Type B pancreatic cell (in vitro differentiated cells): Measurements from ENCODE around the gene VEPH1. TPM values are rescaled to one million over a fixed set of nuclear protein-coding genes. Genes with fewer than 3 reads are reported as not detected.

Experiments
- DNase-seq: peaks from one replicate; pipeline ENCODE4 v3.0.0; 2021; ENCODE audit warnings: mixed read lengths; ENCODE audit not compliant: unreplicated experiment; ENCODE audit errors: extremely low spot score
- H3K27ac Mint-ChIP-seq: 2 replicates; pipeline ENCODE4 v1.8.0; 2021; ENCODE audit warnings: mild to moderate bottlenecking, mixed read lengths
- H3K27me3 Mint-ChIP-seq: 2 replicates; pipeline ENCODE4 v1.8.0; 2021; ENCODE audit warnings: mixed read lengths
- H3K36me3 Mint-ChIP-seq: 2 replicates; pipeline ENCODE4 v1.8.0; 2021; ENCODE audit warnings: mixed read lengths
- H3K4me1 Mint-ChIP-seq: one replicate; pipeline ENCODE4 v1.8.0; 2021; ENCODE audit warnings: mixed read lengths; ENCODE audit not compliant: unreplicated experiment
- H3K4me3 Mint-ChIP-seq: 2 replicates; pipeline ENCODE4 v1.8.0; 2021; ENCODE audit warnings: mild to moderate bottlenecking, mixed read lengths
- H3K9me3 Mint-ChIP-seq: 2 replicates; pipeline ENCODE4 v1.8.0; 2021; ENCODE audit warnings: mixed read lengths
- total RNA-seq: library from RNA; stranded (reverse); gene quantifications from 2 replicates; pipeline ENCODE4 v1.2.1, GENCODE V29; 2021; ENCODE audit warnings: low replicate concordance
- TF ChIP-seq, protein P1 (sequence below): fragments of 200-600 bp; sonication (generic); conservative IDR thresholded peaks from 2 replicates; pipeline ENCODE4 v1.5.0; 2021; ENCODE audit warnings: antibody characterized with exemption, mild to moderate bottlenecking

VEPH1 gene
- total RNA-seq, 1 donor from 2014 or later, result 5.9 TPM

DNA sequence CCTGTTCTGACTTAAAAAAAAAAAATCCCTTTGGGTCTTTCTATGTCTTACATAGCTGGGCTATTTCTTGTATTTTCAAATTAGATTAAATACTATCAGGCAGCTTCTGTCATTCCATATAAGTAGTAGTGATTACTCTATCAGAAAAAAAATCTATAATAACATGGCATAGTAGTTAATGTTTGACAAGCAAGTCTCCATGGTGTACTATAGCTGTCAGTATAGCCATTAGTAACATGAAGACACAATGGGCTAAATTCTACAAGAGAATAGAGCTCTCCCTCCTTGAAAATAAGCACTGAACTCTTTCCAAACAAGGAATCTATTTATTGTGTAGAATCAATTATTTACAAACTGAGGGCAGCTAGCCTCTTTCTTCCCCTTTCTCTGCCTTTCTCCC is 19.4 kb upstream of the VEPH1 start:
- Mint-ChIP-seq H3K36me3 (no peaks in the 10 kb centered on the region), H3K27me3 (no peaks in the 10 kb centered on the region)

DNA sequence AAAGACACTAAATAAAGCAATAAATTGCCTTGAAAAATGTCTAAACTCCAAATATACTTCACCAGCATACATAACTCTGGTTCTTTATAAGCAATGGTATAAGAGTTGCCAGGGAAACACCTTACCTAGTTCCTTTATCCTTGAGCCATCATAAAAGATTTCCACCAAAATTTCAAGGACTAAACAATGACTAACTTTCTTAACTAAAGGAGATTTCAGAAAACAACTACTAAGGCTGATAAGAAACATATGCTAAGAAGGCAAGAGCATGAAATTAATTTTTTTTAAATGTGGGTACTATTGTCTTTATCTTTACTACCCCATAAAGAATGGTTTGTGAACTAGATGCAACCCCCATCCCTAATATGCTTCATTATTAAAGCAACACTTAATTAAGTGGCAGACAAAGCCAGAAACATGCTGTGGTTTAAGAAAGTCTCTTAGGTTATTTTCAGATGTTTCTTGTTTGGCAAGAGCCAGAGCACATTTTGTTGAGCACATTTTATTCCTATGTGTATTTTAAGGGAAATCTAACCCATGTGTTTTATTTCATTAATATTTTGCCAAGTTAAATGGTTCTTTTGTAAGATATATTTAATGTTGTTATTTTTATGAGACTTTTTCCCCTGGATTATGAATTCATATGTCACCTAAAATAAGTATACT is 17.4 kb upstream of the VEPH1 start:
- no peaks in the 10 kb centered on the region for H3K9me3 Mint-ChIP-seq

More for the DNA sequence above, 19.4 kb upstream of the VEPH1 start:
- Mint-ChIP-seq H3K4me3 (no peak overlapping the region), H3K4me1 (no peaks in the 10 kb centered on the region), H3K27ac (no peak overlapping the region), H3K9me3 (no peaks in the 10 kb centered on the region)
- no peak for DNase-seq
- TF ChIP-seq, protein P1, sequence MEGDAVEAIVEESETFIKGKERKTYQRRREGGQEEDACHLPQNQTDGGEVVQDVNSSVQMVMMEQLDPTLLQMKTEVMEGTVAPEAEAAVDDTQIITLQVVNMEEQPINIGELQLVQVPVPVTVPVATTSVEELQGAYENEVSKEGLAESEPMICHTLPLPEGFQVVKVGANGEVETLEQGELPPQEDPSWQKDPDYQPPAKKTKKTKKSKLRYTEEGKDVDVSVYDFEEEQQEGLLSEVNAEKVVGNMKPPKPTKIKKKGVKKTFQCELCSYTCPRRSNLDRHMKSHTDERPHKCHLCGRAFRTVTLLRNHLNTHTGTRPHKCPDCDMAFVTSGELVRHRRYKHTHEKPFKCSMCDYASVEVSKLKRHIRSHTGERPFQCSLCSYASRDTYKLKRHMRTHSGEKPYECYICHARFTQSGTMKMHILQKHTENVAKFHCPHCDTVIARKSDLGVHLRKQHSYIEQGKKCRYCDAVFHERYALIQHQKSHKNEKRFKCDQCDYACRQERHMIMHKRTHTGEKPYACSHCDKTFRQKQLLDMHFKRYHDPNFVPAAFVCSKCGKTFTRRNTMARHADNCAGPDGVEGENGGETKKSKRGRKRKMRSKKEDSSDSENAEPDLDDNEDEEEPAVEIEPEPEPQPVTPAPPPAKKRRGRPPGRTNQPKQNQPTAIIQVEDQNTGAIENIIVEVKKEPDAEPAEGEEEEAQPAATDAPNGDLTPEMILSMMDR, result no peak

DNA sequence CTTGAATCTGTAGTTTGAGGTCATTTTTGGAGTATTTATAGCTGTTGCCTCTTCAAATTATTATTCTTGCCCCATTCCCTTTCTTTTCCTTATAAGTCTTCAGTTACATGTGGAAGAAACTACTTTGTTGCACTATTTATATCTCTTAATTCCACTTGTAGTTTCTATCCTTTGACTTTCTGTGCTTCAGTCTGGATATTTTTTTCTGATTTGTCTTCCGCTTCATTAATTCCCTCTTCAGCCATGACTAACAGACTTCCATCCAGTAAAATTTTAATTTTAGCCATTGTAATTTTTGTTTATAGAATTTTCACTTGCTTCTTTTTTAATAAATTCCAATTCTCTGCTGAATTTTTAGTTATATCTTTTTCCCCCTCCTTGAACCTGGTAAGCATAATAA is 15.7 kb upstream of the VEPH1 start:
- H3K27ac Mint-ChIP-seq, result no peak overlapping the region
- H3K27me3 Mint-ChIP-seq, result no peaks in the 10 kb centered on the region
- TF ChIP-seq, protein P1, result no peak
- no peaks in the 10 kb centered on the region for H3K36me3 Mint-ChIP-seq
- H3K9me3 Mint-ChIP-seq, result no peaks in the 10 kb centered on the region
- H3K4me1 Mint-ChIP-seq, result no peaks in the 10 kb centered on the region
- DNase-seq, result no peak
- no peak overlapping the region for H3K4me3 Mint-ChIP-seq

More for the DNA sequence above, 17.4 kb upstream of the VEPH1 start:
- H3K36me3 Mint-ChIP-seq, result no peaks in the 10 kb centered on the region
- no peak overlapping the region for H3K4me3 Mint-ChIP-seq
- no peaks in the 10 kb centered on the region for H3K4me1 Mint-ChIP-seq
- TF ChIP-seq, protein P1, result no peak
- H3K27ac Mint-ChIP-seq, result no peak overlapping the region
- DNase-seq, result no peak
- no peaks in the 10 kb centered on the region for H3K27me3 Mint-ChIP-seq

DNA sequence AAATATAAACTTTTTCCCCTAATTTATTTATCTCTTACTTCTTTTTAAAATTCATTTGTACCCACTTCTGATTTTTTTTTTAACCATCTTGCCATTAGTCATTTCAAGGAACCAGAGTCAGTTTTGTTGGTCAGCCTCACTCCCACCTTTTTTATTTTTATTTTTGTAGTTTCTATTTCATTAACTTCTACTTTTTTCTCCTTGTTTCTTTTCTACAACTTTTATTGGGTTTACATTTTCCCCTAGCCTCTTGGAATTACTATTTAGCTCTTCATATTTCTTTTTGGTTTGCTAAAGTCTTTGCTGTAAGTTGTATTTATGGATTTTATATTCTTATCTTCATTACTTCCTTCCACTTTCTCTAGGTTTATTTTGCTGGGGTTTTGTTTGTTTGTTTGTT is 13.7 kb upstream of the VEPH1 start:
- Mint-ChIP-seq H3K9me3 (no peaks in the 10 kb centered on the region), H3K27ac (no peak overlapping the region), H3K4me1 (no peaks in the 10 kb centered on the region)

DNA sequence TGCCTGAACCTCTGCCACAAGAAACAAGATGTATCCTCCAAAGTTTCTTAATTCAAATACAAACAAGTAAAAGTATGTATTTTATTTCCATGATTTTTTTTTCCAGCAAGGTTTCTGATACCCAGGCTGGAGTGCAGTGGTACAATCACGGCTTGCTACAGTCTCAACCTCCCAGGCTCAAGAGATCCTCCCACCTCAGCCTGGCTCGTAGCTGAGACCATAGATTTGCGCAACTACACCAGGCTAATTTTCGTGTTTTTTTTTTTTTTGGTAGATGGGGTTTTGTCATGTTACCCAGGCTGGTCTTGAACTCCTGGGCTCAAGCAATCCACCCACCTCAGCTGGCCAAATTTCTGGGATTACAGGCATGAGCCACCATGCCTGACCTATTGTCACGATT is 12.2 kb upstream of the VEPH1 start:
- Mint-ChIP-seq H3K27ac (no peak overlapping the region), H3K4me1 (no peaks in the 10 kb centered on the region), H3K27me3 (no peaks in the 10 kb centered on the region), H3K9me3 (no peaks in the 10 kb centered on the region), H3K4me3 (no peak overlapping the region), H3K36me3 (no peaks in the 10 kb centered on the region)
- DNase-seq, result no peak
- TF ChIP-seq, protein P1, result no peak

More for the DNA sequence above, 13.7 kb upstream of the VEPH1 start:
- H3K36me3 Mint-ChIP-seq, result no peaks in the 10 kb centered on the region
- no peak for DNase-seq
- no peaks in the 10 kb centered on the region for H3K27me3 Mint-ChIP-seq
- no peak overlapping the region for H3K4me3 Mint-ChIP-seq
- TF ChIP-seq, protein P1, result no peak
